GM12891 (cell line): ENCODE results near the gene CHMP6.

Source experiments
- POLR2A ChIP-seq: IDR thresholded peaks from 2 replicates; pipeline ENCODE4 v1.6.1; 2011; ENCODE audit warnings: low read depth, low read length, control low read depth
- POLR2AphosphoS5 ChIP-seq: IDR thresholded peaks from 2 replicates; pipeline ENCODE4 v1.6.1; 2011; ENCODE audit warnings: low read depth, low read length, control low read depth

GRCh38 chr17:80997424-80998117, 5.9 kb downstream of the CHMP6 start:
- no peak for TF ChIP-seq POLR2A
- TF ChIP-seq POLR2AphosphoS5: no peak
